Progenitor cell of endocrine pancreas (in vitro differentiated cells): ENCODE data around the gene JKAMP. TPM values are rescaled to one million over a fixed set of nuclear protein-coding genes. Genes with fewer than 3 reads are reported as not detected.

Source experiments
- DNase-seq: peaks from one replicate; pipeline ENCODE4 v3.0.0; 2021; ENCODE audit warnings: low spot score; ENCODE audit not compliant: unreplicated experiment
- H3K27ac Mint-ChIP-seq: 2 replicates; pipeline ENCODE4 v1.8.0; 2021; ENCODE audit warnings: mild to moderate bottlenecking, moderate library complexity, mixed read lengths
- H3K27me3 Mint-ChIP-seq: 2 replicates; pipeline ENCODE4 v1.8.0; 2021; ENCODE audit warnings: mixed read lengths
- H3K36me3 Mint-ChIP-seq: 2 replicates; pipeline ENCODE4 v1.8.0; 2022; ENCODE audit warnings: mixed read lengths; ENCODE audit not compliant: insufficient read depth
- H3K4me1 Mint-ChIP-seq: 2 replicates; pipeline ENCODE4 v1.8.0; 2021; ENCODE audit warnings: low read depth, mixed read lengths
- H3K4me3 Mint-ChIP-seq: 2 replicates; pipeline ENCODE4 v1.8.0; 2021; ENCODE audit warnings: low read depth, mild to moderate bottlenecking, moderate library complexity, mixed read lengths
- H3K9me3 Mint-ChIP-seq: 2 replicates; pipeline ENCODE4 v1.8.0; 2021; ENCODE audit warnings: low read depth, mixed read lengths
- CTCF ChIP-seq: fragments of 200-600 bp; sonication (generic); IDR thresholded peaks from one replicate; pipeline ENCODE4 v1.5.0; 2021; ENCODE audit warnings: antibody characterized with exemption, mild to moderate bottlenecking; ENCODE audit not compliant: unreplicated experiment
- total RNA-seq: library from RNA; stranded (reverse); gene quantifications from 2 replicates; pipeline ENCODE4 v1.2.1, GENCODE V29; 2021

Gene JKAMP
- total RNA-seq, 1 donor from 2014 or later: 55.2 TPM

GRCh38 chr14:59450716-59451115 lies 33.6 kb upstream of the JKAMP start:
- peaks cover under 1% of the 10 kb centered on the region for H3K36me3 Mint-ChIP-seq
- H3K4me3 Mint-ChIP-seq: no peak overlapping the region
- H3K27me3 Mint-ChIP-seq: peaks cover 19% of the 10 kb centered on the region
- no peaks in the 10 kb centered on the region for H3K9me3 Mint-ChIP-seq
- peaks cover under 1% of the 10 kb centered on the region for H3K4me1 Mint-ChIP-seq
- TF ChIP-seq CTCF: no peak
- no peak overlapping the region for H3K27ac Mint-ChIP-seq
- DNase-seq: no peak

GRCh38 chr14:59451849-59452248 lies 32.5 kb upstream of the JKAMP start:
- no peak for DNase-seq
- H3K36me3 Mint-ChIP-seq: peaks cover 6% of the 10 kb centered on the region
- H3K4me3 Mint-ChIP-seq: no peak overlapping the region
- no peaks in the 10 kb centered on the region for H3K9me3 Mint-ChIP-seq
- H3K4me1 Mint-ChIP-seq: no peaks in the 10 kb centered on the region
- peaks cover 10% of the 10 kb centered on the region for H3K27me3 Mint-ChIP-seq
- TF ChIP-seq CTCF: no peak
- H3K27ac Mint-ChIP-seq: no peak overlapping the region

- Mint-ChIP-seq H3K36me3 (peaks cover 15% of the 10 kb centered on the region), H3K4me1 (no peaks in the 10 kb centered on the region), H3K9me3 (peaks cover 5% of the 10 kb centered on the region), H3K27me3 (no peaks in the 10 kb centered on the region), H3K4me3 (no peak overlapping the region), H3K27ac (no peak overlapping the region)
- no peak for TF ChIP-seq CTCF
- no peak for DNase-seq
Observed at GRCh38 chr14:59454139-59454538, 30.2 kb upstream of the JKAMP start.

GRCh38 chr14:59455411-59455810 lies 28.9 kb upstream of the JKAMP start:
- Mint-ChIP-seq H3K4me3 (no peak overlapping the region), H3K4me1 (no peaks in the 10 kb centered on the region), H3K27me3 (no peaks in the 10 kb centered on the region), H3K27ac (no peak overlapping the region), H3K9me3 (peaks cover 5% of the 10 kb centered on the region), H3K36me3 (peaks cover 17% of the 10 kb centered on the region)
- no peak for DNase-seq
- no peak for TF ChIP-seq CTCF

GRCh38 chr14:59458486-59458885 lies 25.8 kb upstream of the JKAMP start:
- DNase-seq: no peak
- Mint-ChIP-seq H3K4me1 (no peaks in the 10 kb centered on the region), H3K9me3 (peaks cover 5% of the 10 kb centered on the region), H3K27me3 (peaks cover 12% of the 10 kb centered on the region), H3K27ac (no peak overlapping the region), H3K36me3 (peaks cover 25% of the 10 kb centered on the region), H3K4me3 (no peak overlapping the region)
- no peak for TF ChIP-seq CTCF
